Measurements from ENCODE around the gene SKP2. TPM values are rescaled to one million over a fixed set of nuclear protein-coding genes. Genes with fewer than 3 reads are reported as not detected.

SKP2 gene
- total RNA-seq, 2 experiments from 2014 or later = 6.3 to 7.2 TPM

GRCh38 chr5:36178524-36178890, 26.6 kb downstream of the SKP2 start:
- no peaks in the 10 kb centered on the region for H3K4me1 Mint-ChIP-seq (ENCODE audit: low read depth)

DNA sequence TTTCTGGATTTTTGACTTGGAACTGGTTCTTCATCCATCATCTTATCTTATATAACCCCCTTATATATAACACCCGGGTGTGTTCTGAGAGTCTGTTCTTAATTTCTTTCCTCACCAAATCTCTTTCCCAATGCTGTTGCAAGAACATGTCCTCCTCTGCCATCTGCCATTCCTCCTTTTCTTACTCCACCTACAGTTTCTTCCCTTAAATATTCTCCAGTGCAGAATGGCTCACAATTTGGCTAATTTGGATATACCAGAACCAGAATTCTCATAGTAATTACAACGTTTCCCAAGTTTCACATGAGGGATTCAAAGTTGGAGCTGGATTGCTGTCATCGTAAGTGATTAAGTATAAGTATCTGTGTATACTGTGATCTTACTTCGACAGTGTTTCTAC, 28.0 kb downstream of the SKP2 start:
- TF ChIP-seq, protein P1, sequence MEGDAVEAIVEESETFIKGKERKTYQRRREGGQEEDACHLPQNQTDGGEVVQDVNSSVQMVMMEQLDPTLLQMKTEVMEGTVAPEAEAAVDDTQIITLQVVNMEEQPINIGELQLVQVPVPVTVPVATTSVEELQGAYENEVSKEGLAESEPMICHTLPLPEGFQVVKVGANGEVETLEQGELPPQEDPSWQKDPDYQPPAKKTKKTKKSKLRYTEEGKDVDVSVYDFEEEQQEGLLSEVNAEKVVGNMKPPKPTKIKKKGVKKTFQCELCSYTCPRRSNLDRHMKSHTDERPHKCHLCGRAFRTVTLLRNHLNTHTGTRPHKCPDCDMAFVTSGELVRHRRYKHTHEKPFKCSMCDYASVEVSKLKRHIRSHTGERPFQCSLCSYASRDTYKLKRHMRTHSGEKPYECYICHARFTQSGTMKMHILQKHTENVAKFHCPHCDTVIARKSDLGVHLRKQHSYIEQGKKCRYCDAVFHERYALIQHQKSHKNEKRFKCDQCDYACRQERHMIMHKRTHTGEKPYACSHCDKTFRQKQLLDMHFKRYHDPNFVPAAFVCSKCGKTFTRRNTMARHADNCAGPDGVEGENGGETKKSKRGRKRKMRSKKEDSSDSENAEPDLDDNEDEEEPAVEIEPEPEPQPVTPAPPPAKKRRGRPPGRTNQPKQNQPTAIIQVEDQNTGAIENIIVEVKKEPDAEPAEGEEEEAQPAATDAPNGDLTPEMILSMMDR (IDR thresholded peaks at IDR 0.05) = no peak
- no peak for ATAC-seq (ENCODE audit: poor library complexity)
- ChIA-PET CTCF (interaction anchor here (0.5 kb wide), 1 partner anchor 1199 kb away, joined by 3 read pairs; no protein-coding TSS in a partner anchor), POLR2A (interaction anchor here (0.7 kb wide), 1 partner anchor 561 kb away, joined by 4 read pairs; no protein-coding TSS in a partner anchor)
- no peak for DNase-seq
- Mint-ChIP-seq H3K27me3 (no peaks in the 10 kb centered on the region), H3K4me1 (ENCODE audit: low read depth) (no peaks in the 10 kb centered on the region), H3K27ac (no peak overlapping the region), H3K36me3 (ENCODE audit: low read depth) (peaks cover 89% of the 10 kb centered on the region), H3K4me3 (no peak overlapping the region), H3K9me3 (no peaks in the 10 kb centered on the region)
- no peak overlapping the region for H3K4me3 ChIP-seq (ENCODE audit: low read length)
- H3K9me3 ChIP-seq (ENCODE audit: control insufficient read depth in 1 of 2, insufficient read depth in 1 of 2, low read length in 2 of 2) = no peaks in the 10 kb centered on the region
- no peaks in the 10 kb centered on the region for H3K4me1 ChIP-seq (ENCODE audit: insufficient read depth, low read length)
- peaks cover 56% of the 10 kb centered on the region for H3K36me3 ChIP-seq (ENCODE audit: insufficient read depth, low read length)
- intact Hi-C loops (cut with DNase I, micrococcal nuclease) = no loop called here
- no peaks in the 10 kb centered on the region for H3K27me3 ChIP-seq (ENCODE audit: control insufficient read depth in 1 of 2, insufficient read depth in 2 of 2, low read length in 2 of 2)
- no peak overlapping the region for H3K27ac ChIP-seq (ENCODE audit: low read depth in 1 of 2, low read length in 2 of 2)

More at GRCh38 chr5:36178524-36178890, 26.6 kb downstream of the SKP2 start:
- Histone ChIP-seq H3K27ac (ENCODE audit: low read depth in 1 of 2, low read length in 2 of 2) (no peak overlapping the region), H3K36me3 (ENCODE audit: insufficient read depth, low read length) (peaks cover 67% of the 10 kb centered on the region), H3K27me3 (ENCODE audit: control insufficient read depth in 1 of 2, insufficient read depth in 2 of 2, low read length in 2 of 2) (no peaks in the 10 kb centered on the region), H3K4me3 (ENCODE audit: low read length) (no peak overlapping the region), H3K9me3 (ENCODE audit: control insufficient read depth in 1 of 2, insufficient read depth in 1 of 2, low read length in 2 of 2) (no peaks in the 10 kb centered on the region), H3K4me1 (ENCODE audit: insufficient read depth, low read length) (no peaks in the 10 kb centered on the region)
- H3K9me3 Mint-ChIP-seq = no peaks in the 10 kb centered on the region
- DNase-seq (no peak), ATAC-seq (ENCODE audit: poor library complexity) (no peak)
- H3K27me3 Mint-ChIP-seq = no peaks in the 10 kb centered on the region
- CTCF ChIA-PET = interaction anchor here (1.2 kb wide), 1 partner anchor 10 kb away, joined by 3 read pairs; no protein-coding TSS in a partner anchor
- no peak overlapping the region for H3K27ac Mint-ChIP-seq
- POLR2A ChIA-PET = interaction anchor here (1.1 kb wide), 1 partner anchor 63 kb away, joined by 4 read pairs; the partner anchor contains the start of gene NADK2
- H3K36me3 Mint-ChIP-seq (ENCODE audit: low read depth) = peaks cover 92% of the 10 kb centered on the region
- TF ChIP-seq, protein P1 (IDR thresholded peaks at IDR 0.05) = no peak
- H3K4me3 Mint-ChIP-seq = no peak overlapping the region
- intact Hi-C loops (cut with DNase I, micrococcal nuclease) = no loop called here

GRCh38 chr5:36180556-36181350, 28.8 kb downstream of the SKP2 start:
- no peaks in the 10 kb centered on the region for H3K9me3 ChIP-seq (ENCODE audit: control insufficient read depth in 1 of 2, insufficient read depth in 1 of 2, low read length in 2 of 2)

More at GRCh38 chr5:36180556-36181350, 28.8 kb downstream of the SKP2 start:
- Histone ChIP-seq H3K27me3 (ENCODE audit: control insufficient read depth in 1 of 2, insufficient read depth in 2 of 2, low read length in 2 of 2) (no peaks in the 10 kb centered on the region), H3K4me1 (ENCODE audit: insufficient read depth, low read length) (no peaks in the 10 kb centered on the region), H3K36me3 (ENCODE audit: insufficient read depth, low read length) (peaks cover 56% of the 10 kb centered on the region), H3K27ac (ENCODE audit: low read depth in 1 of 2, low read length in 2 of 2) (no peak overlapping the region), H3K4me3 (ENCODE audit: low read length) (no peak overlapping the region)
- ChIA-PET POLR2A (interaction anchor here (0.7 kb wide), 1 partner anchor 562 kb away, joined by 4 read pairs; no protein-coding TSS in a partner anchor), CTCF (no interaction called here)
- TF ChIP-seq, protein P1 (IDR thresholded peaks at IDR 0.05) = no peak
- Mint-ChIP-seq H3K27me3 (no peaks in the 10 kb centered on the region), H3K27ac (no peak overlapping the region), H3K4me1 (ENCODE audit: low read depth) (no peaks in the 10 kb centered on the region), H3K36me3 (ENCODE audit: low read depth) (peaks cover 89% of the 10 kb centered on the region), H3K9me3 (peaks cover under 1% of the 10 kb centered on the region), H3K4me3 (no peak overlapping the region)
- no peak for DNase-seq
- ATAC-seq (ENCODE audit: poor library complexity) = no peak
- intact Hi-C loops (cut with DNase I, micrococcal nuclease) = no loop called here
